GM12873 (cell line): ENCODE measurements around the gene DNHD1.

Experiments used
- CTCF ChIP-seq: IDR thresholded peaks from 2 replicates; pipeline ENCODE4 v1.5.1; 2012; ENCODE audit warnings: low read depth, mild to moderate bottlenecking, moderate library complexity, low read length, control low read depth; ENCODE audit not compliant: insufficient read depth; ENCODE audit errors: missing control alignments

The DNHD1 gene, protein sequence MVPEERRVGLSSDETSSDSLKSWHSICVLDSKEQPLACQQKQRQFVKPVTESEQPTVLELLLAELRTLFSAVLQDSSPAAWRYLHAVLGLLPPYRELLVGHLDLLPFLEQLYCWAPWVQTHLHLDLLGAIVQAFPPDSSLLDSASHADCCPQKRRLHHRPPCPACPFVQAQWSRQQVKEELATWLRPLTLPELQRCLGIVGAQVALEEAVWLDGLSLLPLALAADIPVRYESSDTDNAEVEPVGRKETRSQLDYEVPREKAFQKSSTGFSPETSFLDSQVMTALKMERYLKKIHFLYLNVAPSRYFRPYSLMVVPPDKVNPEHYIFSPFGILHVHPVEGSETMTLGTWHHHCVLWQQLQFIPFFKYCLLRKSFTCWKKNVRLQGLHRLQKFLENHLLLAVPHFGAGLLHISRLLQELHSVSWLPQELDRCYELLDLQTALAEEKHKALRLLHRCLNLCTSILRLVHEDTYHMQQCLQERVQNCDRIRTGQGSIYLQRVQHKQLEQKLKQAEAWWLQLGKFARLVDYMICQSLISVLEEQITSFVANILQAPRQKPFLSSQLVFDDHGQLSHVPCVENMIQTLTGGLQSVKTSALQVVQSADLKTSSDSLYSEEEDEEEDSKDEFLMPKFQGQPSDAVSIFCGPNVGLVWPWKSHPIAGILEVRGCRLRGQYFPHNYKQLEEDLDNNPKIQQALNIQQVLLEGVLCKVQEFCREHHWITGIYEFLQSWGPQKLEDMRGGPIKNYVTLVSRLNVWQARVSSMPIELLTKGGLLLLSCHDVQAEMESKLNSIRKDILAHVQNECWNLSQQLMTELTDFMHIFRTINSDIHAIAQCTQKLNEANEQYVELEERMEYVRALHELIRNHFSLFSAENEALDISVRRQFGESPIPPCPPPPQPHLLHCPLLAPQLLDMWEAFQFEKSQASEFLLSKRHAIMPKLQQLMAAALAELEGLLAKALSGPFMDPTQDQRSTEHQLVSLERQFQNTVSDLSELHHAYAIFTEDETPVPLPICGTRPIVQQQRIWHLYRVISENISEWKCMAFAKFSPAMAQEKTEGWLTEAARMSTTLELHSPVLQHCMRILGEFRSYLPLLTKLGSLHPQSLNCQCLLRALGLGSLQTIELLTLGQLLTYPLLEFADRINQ (N-terminal part only)

DNA sequence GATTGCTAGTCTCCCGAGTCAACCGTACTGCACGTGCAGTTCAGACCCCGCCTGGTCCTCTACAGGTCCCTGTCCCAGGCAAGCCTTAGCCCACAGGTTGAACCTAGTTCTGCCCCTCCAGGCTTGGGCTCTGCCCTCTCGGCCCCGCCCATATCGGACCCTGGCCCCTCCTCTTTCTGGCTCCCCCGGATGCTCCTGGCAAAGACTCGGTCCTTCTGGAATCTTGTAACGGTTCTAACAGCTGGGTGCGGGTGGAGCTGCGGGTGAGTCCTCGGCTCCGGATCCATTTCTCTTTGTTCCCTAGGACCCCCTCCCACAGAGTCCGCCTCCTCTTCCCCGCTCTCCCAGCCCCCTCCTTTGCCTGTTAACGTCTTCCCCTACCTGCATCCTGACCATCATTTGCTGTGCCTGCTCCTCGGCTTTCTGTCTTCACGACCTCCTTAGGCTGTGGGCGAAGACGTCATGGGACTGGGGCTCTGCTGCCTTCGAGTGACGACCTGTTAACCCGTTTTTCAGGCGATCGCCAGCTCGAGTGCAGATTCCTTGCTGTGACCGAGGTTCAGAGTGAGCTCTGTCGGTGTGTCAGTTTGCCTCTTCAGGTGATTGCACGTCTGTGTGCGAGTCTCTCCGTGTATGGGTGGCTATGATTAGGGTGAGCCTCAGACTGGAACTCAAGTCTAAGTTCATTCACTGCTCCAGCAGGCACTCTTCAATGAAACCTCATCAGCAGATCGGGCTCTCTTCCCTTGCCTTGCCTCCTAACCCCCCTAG, at the start of gene DNHD1:
Gene DNHD1, plus strand, starts transcription at position 212 of the 771 bp plus-strand sequence. CDS start 936 bp downstream, outside the sequence.
- no peak for TF ChIP-seq CTCF

- TF ChIP-seq CTCF, result no peak
These were observed 48.5 kb upstream of the DNHD1 start for GRCh38 chr11:6448574-6448973.

GRCh38 chr11:6452219-6452618, 44.9 kb upstream of the DNHD1 start:
- TF ChIP-seq CTCF, result no peak

DNA sequence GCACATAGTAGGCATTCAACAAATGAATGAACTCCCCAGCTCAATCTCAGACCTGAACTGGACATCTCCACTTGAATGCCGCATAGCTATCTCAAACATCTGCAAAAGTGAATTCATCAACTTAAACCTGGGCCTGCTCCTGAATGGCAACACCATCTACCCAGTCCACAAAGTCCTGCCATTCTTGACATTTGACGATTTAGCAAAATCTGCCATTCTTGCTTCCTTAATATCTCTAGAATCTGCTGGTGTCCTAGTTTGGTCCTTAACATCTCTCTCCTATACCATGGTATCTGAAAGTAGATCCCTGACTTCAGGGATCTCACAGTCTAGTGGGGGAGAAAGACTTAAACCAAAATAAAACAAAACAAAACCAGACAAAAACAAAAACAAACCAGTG, 43.9 kb upstream of the DNHD1 start:
- no peak for TF ChIP-seq CTCF

- TF ChIP-seq CTCF, result no peak
These were observed 42.0 kb upstream of the DNHD1 start for GRCh38 chr11:6455070-6455469.

DNA sequence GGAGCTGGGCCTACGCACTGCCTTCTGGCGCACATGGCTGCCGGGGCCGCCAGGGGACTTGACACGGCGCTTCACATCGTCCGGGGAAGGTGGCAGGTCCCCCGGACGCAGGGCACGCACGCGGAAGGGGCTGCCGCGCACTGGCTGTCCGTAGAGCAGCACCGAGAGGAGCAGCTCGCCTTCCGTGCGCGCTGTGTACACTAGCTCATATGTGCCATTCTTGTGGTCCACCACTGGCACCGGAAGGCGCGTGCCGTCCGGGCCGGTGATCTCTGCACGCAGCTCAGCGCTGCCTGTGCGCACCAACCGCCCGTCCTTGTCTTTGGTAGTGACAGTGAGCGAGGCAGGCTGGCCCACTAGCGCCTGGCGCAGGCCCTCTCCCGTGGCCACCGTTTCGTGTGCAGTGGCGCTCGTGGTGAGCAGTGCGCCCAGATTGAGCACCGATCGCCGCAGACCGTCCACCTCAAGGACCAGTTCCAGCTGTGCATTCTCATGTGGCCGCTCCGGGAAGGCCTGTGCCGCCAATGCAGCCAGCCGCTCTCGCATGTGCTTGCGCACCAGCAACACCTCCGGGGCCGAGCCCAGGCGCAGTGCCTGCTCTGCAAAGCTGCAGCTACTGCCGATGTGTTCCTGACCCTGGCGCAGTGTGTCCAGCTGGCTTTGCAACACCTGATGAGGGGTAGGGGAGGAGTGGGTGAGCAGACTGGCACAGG, 40.6 kb upstream of the DNHD1 start:
- TF ChIP-seq CTCF, result no peak
